Neuron (in vitro differentiated cells): ENCODE results near the gene CDH26.

Experiments used
- H2AFZ ChIP-seq: one replicate; pipeline ENCODE4 v1.6.1; 2013; ENCODE audit warnings: low read depth, mild to moderate bottlenecking, inconsistent platforms, low read length, moderate library complexity
- H3K27me3 ChIP-seq: one replicate; pipeline ENCODE4 v1.6.1; 2013; ENCODE audit warnings: low read length; ENCODE audit not compliant: insufficient read depth
- H3K36me3 ChIP-seq: one replicate; pipeline ENCODE4 v1.6.1; 2013; ENCODE audit warnings: low read length; ENCODE audit not compliant: insufficient read depth
- H3K4me1 ChIP-seq: one replicate; pipeline ENCODE4 v1.6.1; 2013; ENCODE audit warnings: low read length; ENCODE audit not compliant: insufficient read depth
- H3K4me3 ChIP-seq: 2 replicates; pipeline ENCODE4 v1.5.1; 2013; ENCODE audit warnings: mild to moderate bottlenecking, low read length, moderate library complexity
- H3K9me3 ChIP-seq: one replicate; pipeline ENCODE4 v1.6.1; 2013; ENCODE audit warnings: low read length

Gene CDH26

GRCh38 chr20:59958123-59958522, at the start of gene CDH26:
Gene CDH26, plus strand, starts transcription at chr20:59958423. Its CDS starts 304 bp downstream, at chr20:59958727.
- Histone ChIP-seq H3K4me1 (peaks cover 4% of the 10 kb centered on the region), H3K27me3 (no peaks in the 10 kb centered on the region), H3K9me3 (no peaks in the 10 kb centered on the region), H2AFZ (no peak within 1 kb of the TSS), H3K4me3 (no peak within 1 kb of the TSS), H3K36me3 (no peaks in the 10 kb centered on the region)

GRCh38 chr20:59908855-59909254, 49.4 kb upstream of the CDH26 start:
- Histone ChIP-seq H3K36me3 (no peaks in the 10 kb centered on the region), H3K9me3 (no peaks in the 10 kb centered on the region), H2AFZ (no peak overlapping the region), H3K27me3 (peaks cover 11% of the 10 kb centered on the region), H3K4me1 (no peaks in the 10 kb centered on the region), H3K4me3 (no peak overlapping the region)

GRCh38 chr20:59911041-59911440, 47.2 kb upstream of the CDH26 start:
- H3K27me3 ChIP-seq, result peaks cover 11% of the 10 kb centered on the region
- no peak overlapping the region for H2AFZ ChIP-seq
- H3K9me3 ChIP-seq, result no peaks in the 10 kb centered on the region

GRCh38 chr20:59912609-59913008, 45.6 kb upstream of the CDH26 start:
- H3K9me3 ChIP-seq, result no peaks in the 10 kb centered on the region
- H3K4me1 ChIP-seq, result no peaks in the 10 kb centered on the region
- peaks cover 11% of the 10 kb centered on the region for H3K27me3 ChIP-seq
- H3K36me3 ChIP-seq, result no peaks in the 10 kb centered on the region
- no peak overlapping the region for H2AFZ ChIP-seq
- H3K4me3 ChIP-seq, result no peak overlapping the region

More at GRCh38 chr20:59911041-59911440, 47.2 kb upstream of the CDH26 start:
- H3K4me1 ChIP-seq, result no peaks in the 10 kb centered on the region
- H3K4me3 ChIP-seq, result no peak overlapping the region
- no peaks in the 10 kb centered on the region for H3K36me3 ChIP-seq

- no peaks in the 10 kb centered on the region for H3K4me1 ChIP-seq
- H2AFZ ChIP-seq, result no peak overlapping the region
- H3K36me3 ChIP-seq, result no peaks in the 10 kb centered on the region
- peaks cover 4% of the 10 kb centered on the region for H3K27me3 ChIP-seq
- H3K4me3 ChIP-seq, result no peak overlapping the region
- no peaks in the 10 kb centered on the region for H3K9me3 ChIP-seq
Measured at GRCh38 chr20:59920944-59921343, 37.3 kb upstream of the CDH26 start.

GRCh38 chr20:59923514-59923913, 34.7 kb upstream of the CDH26 start:
- Histone ChIP-seq H2AFZ (no peak overlapping the region), H3K4me3 (no peak overlapping the region), H3K27me3 (peaks cover 4% of the 10 kb centered on the region), H3K9me3 (no peaks in the 10 kb centered on the region), H3K36me3 (no peaks in the 10 kb centered on the region), H3K4me1 (no peaks in the 10 kb centered on the region)

GRCh38 chr20:59925359-59925758, 32.9 kb upstream of the CDH26 start:
- H3K27me3 ChIP-seq, result peaks cover 4% of the 10 kb centered on the region
- no peak overlapping the region for H2AFZ ChIP-seq
- H3K4me3 ChIP-seq, result no peak overlapping the region
- no peaks in the 10 kb centered on the region for H3K4me1 ChIP-seq
- H3K9me3 ChIP-seq, result no peaks in the 10 kb centered on the region
- no peaks in the 10 kb centered on the region for H3K36me3 ChIP-seq

- Histone ChIP-seq H3K27me3 (peaks cover 4% of the 10 kb centered on the region), H3K4me1 (no peaks in the 10 kb centered on the region), H3K4me3 (no peak overlapping the region), H3K36me3 (no peaks in the 10 kb centered on the region), H2AFZ (no peak overlapping the region), H3K9me3 (no peaks in the 10 kb centered on the region)
Measured at GRCh38 chr20:59925899-59926298, 32.3 kb upstream of the CDH26 start.

- H2AFZ ChIP-seq, result no peak overlapping the region
- no peaks in the 10 kb centered on the region for H3K36me3 ChIP-seq
- H3K4me1 ChIP-seq, result peaks cover 12% of the 10 kb centered on the region
- H3K27me3 ChIP-seq, result no peaks in the 10 kb centered on the region
- no peaks in the 10 kb centered on the region for H3K9me3 ChIP-seq
- H3K4me3 ChIP-seq, result no peak overlapping the region
Measured at GRCh38 chr20:59931511-59932312, 26.5 kb upstream of the CDH26 start.

- H2AFZ ChIP-seq, result no peak overlapping the region
- H3K27me3 ChIP-seq, result no peaks in the 10 kb centered on the region
- H3K36me3 ChIP-seq, result no peaks in the 10 kb centered on the region
- H3K9me3 ChIP-seq, result no peaks in the 10 kb centered on the region
- H3K4me3 ChIP-seq, result no peak overlapping the region
- H3K4me1 ChIP-seq, result peaks cover 12% of the 10 kb centered on the region
Measured at GRCh38 chr20:59932616-59933295, 25.5 kb upstream of the CDH26 start.

GRCh38 chr20:59933296-59933848, 24.9 kb upstream of the CDH26 start, which contains the start of gene SYCP2:
Gene SYCP2, minus strand, starts transcription at chr20:59933637. Its CDS starts 11,224 bp downstream, at chr20:59922413.
- Histone ChIP-seq H3K4me3 (no peak within 1 kb of the TSS), H3K36me3 (no peaks in the 10 kb centered on the region), H3K27me3 (no peaks in the 10 kb centered on the region), H2AFZ (no peak within 1 kb of the TSS), H3K9me3 (no peaks in the 10 kb centered on the region), H3K4me1 (peaks cover 12% of the 10 kb centered on the region)

GRCh38 chr20:59933849-59934585, 24.2 kb upstream of the CDH26 start:
- Histone ChIP-seq H2AFZ (no peak overlapping the region), H3K4me1 (peaks cover 12% of the 10 kb centered on the region), H3K27me3 (no peaks in the 10 kb centered on the region), H3K36me3 (no peaks in the 10 kb centered on the region), H3K4me3 (no peak overlapping the region), H3K9me3 (no peaks in the 10 kb centered on the region)
